Right lobe of liver (tissue), 6 donors: ENCODE results near the gene PIGV. TPM values are rescaled to one million over a fixed set of nuclear protein-coding genes. Genes with fewer than 3 reads are reported as not detected.
A peak's percentile ranks its signal among the peaks of the same experiment; 100 is the strongest.

Source experiments
- ATAC-seq, 4 donors: fragments of 200-7000 bp; cut with Tn5 transposase; one replicate each; pipeline ENCODE4 v1.9.1; 2020; ENCODE audit warnings: mild to moderate bottlenecking in 4 of 4, moderate library complexity in 4 of 4
- DNase-seq, 3 donors: peaks; one replicate each; pipeline ENCODE4 v3.0.0-alpha.2; 2020
- H3K27ac ChIP-seq, 3 donors: fragments of 200-600 bp; one replicate each; pipeline ENCODE4 v1.8.0; 2022
- H3K27me3 ChIP-seq, 2 donors: fragments of 200-600 bp; one replicate each; pipeline ENCODE4 v1.8.0; 2022
- H3K36me3 ChIP-seq, 4 donors: fragments of 200-600 bp; sonication (generic) in 1 of 4; one replicate each; pipeline versions ENCODE4 v1.5.1 to v1.8.0; 2017 to 2022; ENCODE audit warnings: control low read depth in 1 of 4
- H3K4me1 ChIP-seq, 4 donors: fragments of 200-600 bp; sonication (generic) in 1 of 4; one replicate each; pipeline versions ENCODE4 v1.5.1 to v1.8.0; 2017 to 2022; ENCODE audit warnings: control low read depth in 1 of 4
- H3K4me3 ChIP-seq, 3 donors: fragments of 200-600 bp; one replicate each; pipeline ENCODE4 v1.8.0; 2022
- H3K9me3 ChIP-seq, 4 donors: fragments of 200-600 bp; sonication (generic) in 1 of 4; one replicate each; pipeline versions ENCODE4 v1.5.1 to v1.8.0; 2017 to 2022; ENCODE audit warnings: control low read depth in 1 of 4
- CTCF ChIP-seq, 4 donors: fragments of 200-600 bp in 3 of 4; fragments of 450-650 bp in 1 of 4; IDR thresholded peaks; one replicate each; pipeline versions ENCODE4 v1.5.1 to v1.8.0; 2016 to 2022; ENCODE audit warnings: antibody characterized with exemption in 4 of 4, mild to moderate bottlenecking in 2 of 4
- POLR2A ChIP-seq: fragments of 450-650 bp; IDR thresholded peaks from one replicate; pipeline ENCODE4 v1.6.1; 2017; ENCODE audit warnings: antibody characterized with exemption, mild to moderate bottlenecking
- WGBS: methylation state at CpG from one replicate; pipeline ENCODE4 v1.1.6; 2018; ENCODE audit warnings: low coverage, low lambda C conversion rate; ENCODE audit not compliant: insufficient coverage; ENCODE audit errors: missing lambda C conversion rate; 5-methylcytosine and 5-hydroxymethylcytosine counted together
- intact Hi-C, 2 donors: fragments of 100-400 bp; cut with DNase I; formaldehyde crosslinking; loops; one replicate each; pipeline versions ENCODE4 v1.11.2 to v1.14.1; 2022
- total RNA-seq, 6 experiments: library from RNA; depleted of rRNA in 2 of 6; stranded (reverse); fragments of >200 nt in 2 of 6; fragmentation: NEBNext Ultra II Directional in 3 of 6; extraction: Animal tissue kit (Norgen Biotek cat#: 25700) in 3 of 6; gene quantifications; one replicate each; pipeline versions ENCODE4 v1.1.0 to v1.2.4, GENCODE V29; 2016 to 2023
- donor health status: DM: no; HTN: yes; CAD: no.
- donor health status: DM: no; HTN: no; CAD: no.
- donor health status: DM: no; HTN: no; CAD: no.
- donor health status: DM: no; HTN: yes; CAD: no.
- donor health status: DM: no; HTN: yes; CAD: no.

Gene PIGV
- total RNA-seq, 6 experiments from 2014 or later = 13.2 to 27.8 (median 19.2) TPM

- DNase-seq (peak; percentile 69 to 95 (median 84)), ATAC-seq (peak; percentile 50 to 73 (median 65))
- no peak overlapping the region for H3K4me3 ChIP-seq
- TF ChIP-seq POLR2A (peak; percentile 55), CTCF (IDR thresholded peaks at IDR 0.05) (peak in 1 of 4 donors; percentile 12)
- H3K27ac ChIP-seq = peak overlapping the region; percentile 41 to 100 (median 100)
- whole genome bisulfite sequencing = 45% methylated on average over 2 of the region's 2 CpGs
- no peaks in the 10 kb centered on the region for H3K27me3 ChIP-seq
- H3K9me3 ChIP-seq = no peaks in the 10 kb centered on the region
- intact Hi-C loops = loop anchor here in 1 of 2 donors (10.0 kb wide), 1 partner anchor 79 kb away; no protein-coding TSS in a partner anchor
- peaks cover 0 to 71% (median 33%) of the 10 kb centered on the region in 4 donors for H3K4me1 ChIP-seq
- H3K36me3 ChIP-seq = peaks cover 7 to 11% (median 9%) of the 10 kb centered on the region in 4 donors
Measured at GRCh38 chr1:26784023-26784871, 3.5 kb upstream of the PIGV start.

- Histone ChIP-seq H3K9me3 (no peaks in the 10 kb centered on the region), H3K27ac (peak overlapping the region; percentile 41 to 100 (median 100)), H3K4me3 (no peak overlapping the region), H3K27me3 (no peaks in the 10 kb centered on the region), H3K36me3 (peaks cover 2 to 5% (median 4%) of the 10 kb centered on the region in 4 donors), H3K4me1 (peaks cover 0 to 68% (median 33%) of the 10 kb centered on the region in 4 donors)
- no peak for TF ChIP-seq CTCF (IDR thresholded peaks at IDR 0.05)
- no peak for TF ChIP-seq POLR2A
- WGBS = 100% methylated on average over 1 of the region's 1 CpG
- no peak for ATAC-seq
- DNase-seq = no peak
- intact Hi-C loops = loop anchor here in 1 of 2 donors (10.0 kb wide), 1 partner anchor 80 kb away; no protein-coding TSS in a partner anchor
Measured at GRCh38 chr1:26784886-26785285, 2.9 kb upstream of the PIGV start.

- H3K36me3 ChIP-seq = no peaks in the 10 kb centered on the region
- ATAC-seq = peak in 1 of 4 donors; percentile 2
- TF ChIP-seq CTCF (IDR thresholded peaks at IDR 0.05) = no peak
- TF ChIP-seq POLR2A = no peak
- no peak for DNase-seq
- H3K4me3 ChIP-seq = no peak overlapping the region
- peak overlapping the region; percentile 97 to 100 (median 100) for H3K27ac ChIP-seq
- H3K27me3 ChIP-seq = no peaks in the 10 kb centered on the region
- no peaks in the 10 kb centered on the region for H3K9me3 ChIP-seq
- intact Hi-C loops = loop anchor here in 1 of 2 donors (10.0 kb wide), 1 partner anchor 81 kb away; no protein-coding TSS in a partner anchor
- 59% methylated on average over 5 of the region's 5 CpGs for WGBS
- peaks cover 0 to 62% (median 31%) of the 10 kb centered on the region in 4 donors for H3K4me1 ChIP-seq
Measured at GRCh38 chr1:26785611-26786436, 1.9 kb upstream of the PIGV start.
